Stimulated activated naive CD8-positive, alpha-beta T cell treated with anti-CD3 and anti-CD28 coated beads, Interleukin-15, Interleukin-2, amounts not matched to agents 100 ng/mL and 50 ng/mL, for 24 hours (primary cell): ENCODE measurements around the gene PSMB8.
A peak's percentile ranks its signal among the peaks of the same experiment; 100 is the strongest.

ENCODE experiments used
- H3K27ac Mint-ChIP-seq: one replicate; pipeline ENCODE4 v1.8.0; 2021; ENCODE audit warnings: mild to moderate bottlenecking, mixed read lengths
- H3K27me3 Mint-ChIP-seq: one replicate; pipeline ENCODE4 v1.8.0; 2021; ENCODE audit warnings: mixed read lengths
- H3K36me3 Mint-ChIP-seq: one replicate; pipeline ENCODE4 v1.8.0; 2021; ENCODE audit warnings: low read depth, mixed read lengths
- H3K4me1 Mint-ChIP-seq: one replicate; pipeline ENCODE4 v1.8.0; 2021; ENCODE audit warnings: low read depth, mixed read lengths
- H3K4me3 Mint-ChIP-seq: one replicate; pipeline ENCODE4 v1.8.0; 2021; ENCODE audit warnings: mild to moderate bottlenecking, mixed read lengths
- H3K9me3 Mint-ChIP-seq: one replicate; pipeline ENCODE4 v1.8.0; 2021; ENCODE audit warnings: mixed read lengths

The PSMB8 gene

GRCh38 chr6:32803416-32803815 lies 40.4 kb downstream of the PSMB8 start:
- H3K4me1 Mint-ChIP-seq, result no peaks in the 10 kb centered on the region
- no peaks in the 10 kb centered on the region for H3K9me3 Mint-ChIP-seq
- no peak overlapping the region for H3K4me3 Mint-ChIP-seq
- no peak overlapping the region for H3K27ac Mint-ChIP-seq
- peaks cover 57% of the 10 kb centered on the region for H3K27me3 Mint-ChIP-seq
- H3K36me3 Mint-ChIP-seq, result no peaks in the 10 kb centered on the region

- H3K36me3 Mint-ChIP-seq, result no peaks in the 10 kb centered on the region
- peaks cover 47% of the 10 kb centered on the region for H3K27me3 Mint-ChIP-seq
- H3K4me1 Mint-ChIP-seq, result peaks cover 17% of the 10 kb centered on the region
- H3K9me3 Mint-ChIP-seq, result no peaks in the 10 kb centered on the region
- no peak overlapping the region for H3K27ac Mint-ChIP-seq
- no peak overlapping the region for H3K4me3 Mint-ChIP-seq
These were observed 44.1 kb downstream of the PSMB8 start for GRCh38 chr6:32799740-32800139.

- peaks cover 46% of the 10 kb centered on the region for H3K27me3 Mint-ChIP-seq
- H3K27ac Mint-ChIP-seq, result no peak overlapping the region
- H3K4me1 Mint-ChIP-seq, result peaks cover 23% of the 10 kb centered on the region
- H3K9me3 Mint-ChIP-seq, result no peaks in the 10 kb centered on the region
- H3K36me3 Mint-ChIP-seq, result no peaks in the 10 kb centered on the region
- no peak overlapping the region for H3K4me3 Mint-ChIP-seq
These were observed 44.7 kb downstream of the PSMB8 start for GRCh38 chr6:32799168-32799567.

- Mint-ChIP-seq H3K4me3 (peak overlapping the region; percentile 67), H3K27ac (peak overlapping the region; percentile 67), H3K36me3 (no peaks in the 10 kb centered on the region), H3K27me3 (peaks cover 41% of the 10 kb centered on the region), H3K4me1 (peaks cover 28% of the 10 kb centered on the region), H3K9me3 (no peaks in the 10 kb centered on the region)
These were observed 46.7 kb downstream of the PSMB8 start for GRCh38 chr6:32796848-32797776.

GRCh38 chr6:32794510-32794909 lies 49.3 kb downstream of the PSMB8 start:
- no peak overlapping the region for H3K4me3 Mint-ChIP-seq
- peaks cover 42% of the 10 kb centered on the region for H3K27me3 Mint-ChIP-seq
- no peaks in the 10 kb centered on the region for H3K36me3 Mint-ChIP-seq
- peaks cover 28% of the 10 kb centered on the region for H3K4me1 Mint-ChIP-seq
- H3K9me3 Mint-ChIP-seq, result no peaks in the 10 kb centered on the region
- H3K27ac Mint-ChIP-seq, result no peak overlapping the region

GRCh38 chr6:32792901-32793435 lies 50.9 kb downstream of the PSMB8 start:
- no peak overlapping the region for H3K4me3 Mint-ChIP-seq
- H3K27ac Mint-ChIP-seq, result no peak overlapping the region
- H3K27me3 Mint-ChIP-seq, result peaks cover 39% of the 10 kb centered on the region
- no peaks in the 10 kb centered on the region for H3K9me3 Mint-ChIP-seq
- no peaks in the 10 kb centered on the region for H3K36me3 Mint-ChIP-seq
- H3K4me1 Mint-ChIP-seq, result peaks cover 28% of the 10 kb centered on the region
